GM12878 (cell line): ENCODE data around the gene PTPRU. TPM values are rescaled to one million over a fixed set of nuclear protein-coding genes. Genes with fewer than 3 reads are reported as not detected.

Source experiments
- ATAC-seq: fragments of 200-7000 bp; cut with Tn5 transposase; 3 replicates; pipeline ENCODE4 v1.9.1; 2020; ENCODE audit warnings: mild to moderate bottlenecking, moderate library complexity
- BruUV-seq: library from RNA; stranded (reverse); fragments of 400-500 nt; replicated peaks from 2 replicates; lab custom pipeline; 2021; lab: Mats Ljungman, UMichigan
- CTCF ChIA-PET: fragments of 300-600 bp; sonication (Branson Sonifier 250); formaldehyde crosslinking; extraction: SDS; loops from one replicate; lab custom pipeline; 2021; ENCODE audit warnings: inconsistent platforms; lab: Yijun Ruan, JAX
- POLR2A ChIA-PET: fragments of 350-600 bp; formaldehyde crosslinking; extraction: SDS; loops from one replicate; lab custom pipeline; 2021; ENCODE audit warnings: inconsistent platforms; lab: Charles Lee
- RAD21 ChIA-PET: fragments of 300-600 bp; sonication (Branson Sonifier 250); formaldehyde crosslinking; loops from one replicate; lab custom pipeline; 2023; ENCODE audit warnings: antibody characterized with exemption; ENCODE audit not compliant: unreplicated experiment; lab: Charles Lee
- SMC1A ChIA-PET: fragments of 300-600 bp; sonication (Branson Sonifier 250); formaldehyde crosslinking; loops from one replicate; lab custom pipeline; 2023; ENCODE audit not compliant: unreplicated experiment, uncharacterized antibody; lab: Charles Lee
- DNase-seq: peaks from one replicate; pipeline ENCODE4 v3.0.0-alpha.2; 2011; ENCODE audit warnings: low read depth, low spot score
- FAIRE-seq: peaks from 3 replicates; lab custom pipeline; 2011; peaks lifted over from hg19 to GRCh38; lab: Jason Lieb, UNC
- H2AFZ ChIP-seq: 2 replicates; pipeline ENCODE4 v1.6.0; 2011; ENCODE audit warnings: low read depth, low read length, control low read depth; ENCODE audit not compliant: control insufficient read depth
- H3K27ac ChIP-seq: 2 replicates; pipeline ENCODE4 v1.5.1; 2011; ENCODE audit warnings: control low read depth; ENCODE audit not compliant: control insufficient read depth, insufficient read depth
- H3K27me3 ChIP-seq, 2 experiments: replicated peaks in 1 of 2; 2 replicates each; pipeline versions ENCODE4 v1.6.0 to v1.6.1; 2011; ENCODE audit warnings: low read length in 1 of 2; ENCODE audit not compliant: control insufficient read depth in 2 of 2, insufficient read depth in 2 of 2
- H3K36me3 ChIP-seq, 2 experiments: 2 replicates each; pipeline ENCODE4 v1.5.1; 2011; ENCODE audit warnings: low read length in 1 of 2; ENCODE audit not compliant: control insufficient read depth in 2 of 2, insufficient read depth in 2 of 2
- H3K4me1 ChIP-seq: 2 replicates; pipeline ENCODE4 v1.6.1; 2011; ENCODE audit warnings: mild to moderate bottlenecking, low read length, moderate library complexity, mixed read lengths; ENCODE audit not compliant: control insufficient read depth, insufficient read depth
- H3K4me2 ChIP-seq: 2 replicates; pipeline ENCODE4 v1.6.0; 2011; ENCODE audit warnings: control low read depth; ENCODE audit not compliant: control insufficient read depth, insufficient read depth
- H3K4me3 ChIP-seq: fragments of 200-600 bp; sonication (generic); 2 replicates; pipeline ENCODE4 v1.5.1; 2016
- H3K79me2 ChIP-seq: 2 replicates; pipeline ENCODE4 v1.6.0; 2011; ENCODE audit warnings: low read length; ENCODE audit not compliant: control insufficient read depth, insufficient read depth
- H3K9ac ChIP-seq: 2 replicates; pipeline ENCODE4 v1.8.0; 2011; ENCODE audit warnings: low read length, control low read depth, mixed read lengths; ENCODE audit not compliant: control insufficient read depth, insufficient read depth
- H3K9me3 ChIP-seq: replicated peaks from 3 replicates; pipeline ENCODE4 v1.5.1; 2011; ENCODE audit warnings: mild to moderate bottlenecking, low read length; ENCODE audit not compliant: control insufficient read depth, insufficient read depth
- H4K20me1 ChIP-seq: 2 replicates; pipeline ENCODE4 v1.6.0; 2011; ENCODE audit not compliant: control insufficient read depth, insufficient read depth
- CTCF ChIP-seq, 3 experiments: IDR thresholded peaks in 2 of 3; conservative IDR thresholded peaks in 1 of 3; 2 replicates each; pipeline ENCODE4 v1.5.1; 2011; ENCODE audit warnings: low read depth in 3 of 3, low read length in 3 of 3, mild to moderate bottlenecking in 3 of 3, control low read depth in 2 of 3, moderate library complexity in 2 of 3, inconsistent platforms in 1 of 3, mixed read lengths in 1 of 3; ENCODE audit not compliant: control insufficient read depth in 2 of 3, insufficient read depth in 1 of 3; ENCODE audit errors: extremely low read depth in 1 of 3
- HDAC6 ChIP-seq: fragments of 200-600 bp; sonication (generic); IDR thresholded peaks from one replicate; pipeline ENCODE4 v1.8.0; 2017; ENCODE audit warnings: antibody characterized with exemption; ENCODE audit not compliant: unreplicated experiment
- PAX5 ChIP-seq: IDR thresholded peaks from 2 replicates; pipeline ENCODE4 v1.6.1; 2011; ENCODE audit warnings: low read depth, low read length, borderline replicate concordance
- RUNX3 ChIP-seq: IDR thresholded peaks from 2 replicates; pipeline ENCODE4 v1.6.1; 2012; ENCODE audit warnings: low read length, inconsistent platforms
- SIX5 ChIP-seq: IDR thresholded peaks from 2 replicates; pipeline ENCODE4 v1.6.1; 2011; ENCODE audit warnings: mild to moderate bottlenecking, low read depth, low read length, moderate library complexity; ENCODE audit not compliant: severe bottlenecking
- SP1 ChIP-seq: IDR thresholded peaks from one replicate; pipeline ENCODE4 v1.6.1; 2011; ENCODE audit warnings: low read depth, low read length
- WGBS: methylation state at CpG from one replicate; pipeline ENCODE4 v1.1.6; 2016; ENCODE audit warnings: low lambda C conversion rate; ENCODE audit not compliant: insufficient replicate concordance, insufficient coverage; ENCODE audit errors: missing lambda C conversion rate; 5-methylcytosine and 5-hydroxymethylcytosine counted together
- in situ Hi-C: fragments of 300-500 bp; cut with MboI; formaldehyde crosslinking; loops from 9 replicates; pipeline ENCODE4 v1.14.3; 2018; ENCODE audit warnings: mixed read lengths
- intact Hi-C: fragments of 100-400 bp; cut with micrococcal nuclease; formaldehyde crosslinking; loops from one replicate; pipeline ENCODE4 v1.14.2; 2022; ENCODE audit not compliant: unreplicated experiment
- polyA plus RNA-seq, 11 experiments: library from polyadenylated mRNA; depleted of rRNA in 4 of 11; unstranded in 6 of 11; stranded (reverse) in 5 of 11; fragments of >200 nt; fragmentation: Nextera tagmentation in 4 of 11; fragmentation: Illumina TruSeq in 1 of 11; extraction: Ambion mirVana in 4 of 11; extraction: Trizol in 1 of 11; gene quantifications; 1 replicate in 1 of 11; 2 replicates in 10 of 11; pipeline versions ENCODE4 v1.2.1 to v1.2.3, GENCODE V29; 2011 to 2016; ENCODE audit warnings: inconsistent platforms in 2 of 11, missing spikeins in 2 of 11, low read depth in 1 of 11
- total RNA-seq, 4 experiments: library from RNA; depleted of rRNA in 3 of 4; stranded (reverse); fragments of >200 nt in 3 of 4; fragmentation: Illumina TruSeq in 1 of 4; extraction: Trizol in 1 of 4; gene quantifications; 2 replicates each; pipeline versions ENCODE4 v1.2.1 to v1.2.3, GENCODE V29; 2013 to 2021

PTPRU gene
- total and polyA plus RNA-seq, 10 of the 15 experiments (the other 5 are each of a cell fraction or from before 2014, with no cell fraction given): 0.04 to 2.5 (median 0.73) TPM

- WGBS: 5% methylated on average over 4 of the region's 4 CpGs
- no peaks in the 10 kb centered on the region for H3K9me3 ChIP-seq
- ChIA-PET SMC1A (no interaction called here), POLR2A (no interaction called here), RAD21 (no interaction called here), CTCF (interaction anchor here (2.4 kb wide), 1 partner anchor 10 kb away, joined by 9 read pairs; no protein-coding TSS in a partner anchor)
- H3K9ac ChIP-seq: no peak overlapping the region
- no peaks in the 10 kb centered on the region for H4K20me1 ChIP-seq
- no peak overlapping the region for H2AFZ ChIP-seq
- H3K27ac ChIP-seq: no peak overlapping the region
- H3K4me2 ChIP-seq: no peak overlapping the region
- intact Hi-C loops: no loop called here
- no peaks in the 10 kb centered on the region for H3K4me1 ChIP-seq
- no peak for FAIRE-seq
- H3K79me2 ChIP-seq: no peaks in the 10 kb centered on the region
- no TSS peak for BruUV-seq
- no peak for DNase-seq
- no peaks in the 10 kb centered on the region; a peak in 3 of 4 replicates for H3K27me3 ChIP-seq
- no peaks in the 10 kb centered on the region for H3K36me3 ChIP-seq
- TF ChIP-seq SIX5: no peak
- peak; percentile 29; the same call in 1 of the 2 replicates for TF ChIP-seq RUNX3
- no peak for TF ChIP-seq PAX5
- TF ChIP-seq HDAC6: no peak
- TF ChIP-seq CTCF (IDR thresholded peaks at IDR 0.05 in 2 of 3, conservative IDR thresholded peaks at IDR 0.05 in 1 of 3; ENCODE audit: control insufficient read depth in 2 of 3, extremely low read depth in 1 of 3, insufficient read depth in 1 of 3, low read depth in 3 of 3, low read length in 3 of 3): peak in 1 of 3 experiments; percentile 11; a peak in 1 of 6 replicates
- TF ChIP-seq SP1: no peak
- H3K4me3 ChIP-seq: no peak overlapping the region
- ATAC-seq: no peak
- in situ Hi-C loops: no loop called here
These were observed 105.6 kb downstream of the PTPRU start for GRCh38 chr1:29341936-29342335.
